NT2/D1 (cell line): ENCODE results near the gene LRRC34.

ENCODE experiments used
- SUZ12 ChIP-seq: IDR thresholded peaks from 2 replicates; pipeline ENCODE4 v1.6.1; 2011; ENCODE audit not compliant: insufficient read length, insufficient read depth; ENCODE audit errors: extremely low read depth
- YY1 ChIP-seq: IDR thresholded peaks from 2 replicates; pipeline ENCODE4 v1.6.1; 2011; ENCODE audit not compliant: insufficient read length, insufficient read depth
- ZNF274 ChIP-seq: IDR thresholded peaks from 2 replicates; pipeline ENCODE4 v1.6.1; 2011; ENCODE audit warnings: mild to moderate bottlenecking, low read depth, low read length

GRCh38 chr3:169827712-169828111 lies 15.0 kb upstream of the LRRC34 start:
- TF ChIP-seq SUZ12 (no peak), YY1 (no peak), ZNF274 (no peak)
